Erythroblast (primary cell): ENCODE data around the gene SLC29A3.

Experiments used
- DNase-seq, 2 experiments: peaks; one replicate each; lab custom pipeline; 2025; lab: John Stamatoyannopoulos, UW
- GATA1 ChIP-seq: IDR thresholded peaks from 2 replicates; pipeline ENCODE4 v1.6.1; 2011; ENCODE audit warnings: low read depth, mild to moderate bottlenecking, control low read depth, low read length, moderate library complexity
- POLR2A ChIP-seq: IDR thresholded peaks from 2 replicates; pipeline ENCODE4 v1.6.1; 2011; ENCODE audit warnings: mild to moderate bottlenecking, low read length

The SLC29A3 gene

GRCh38 chr10:71359364-71360046 is 40.4 kb downstream of the SLC29A3 start:
- TF ChIP-seq GATA1, result no peak
- no peak for TF ChIP-seq POLR2A
- DNase-seq, result peak; percentile 52 to 57

GRCh38 chr10:71360735-71361134 is 41.7 kb downstream of the SLC29A3 start:
- TF ChIP-seq POLR2A, result no peak
- TF ChIP-seq GATA1, result no peak
- DNase-seq, result no peak

GRCh38 chr10:71361581-71361980 is 42.5 kb downstream of the SLC29A3 start:
- DNase-seq, result no peak
- TF ChIP-seq POLR2A, result no peak
- no peak for TF ChIP-seq GATA1

GRCh38 chr10:71362141-71362540 is 43.1 kb downstream of the SLC29A3 start:
- TF ChIP-seq POLR2A (no peak), GATA1 (no peak)
- DNase-seq, result no peak

- DNase-seq, result no peak
- TF ChIP-seq POLR2A, result no peak
- no peak for TF ChIP-seq GATA1
Measured at GRCh38 chr10:71363936-71364335, 44.9 kb downstream of the SLC29A3 start.

GRCh38 chr10:71365366-71365765 is 46.3 kb downstream of the SLC29A3 start:
- TF ChIP-seq GATA1, result no peak
- TF ChIP-seq POLR2A, result no peak
- DNase-seq, result no peak

GRCh38 chr10:71366690-71367089 is 47.6 kb downstream of the SLC29A3 start:
- DNase-seq, result no peak
- no peak for TF ChIP-seq POLR2A
- TF ChIP-seq GATA1, result no peak

- TF ChIP-seq POLR2A (no peak), GATA1 (no peak)
- no peak for DNase-seq
Measured at GRCh38 chr10:71367271-71367670, 48.2 kb downstream of the SLC29A3 start.

GRCh38 chr10:71368176-71368575 is 49.1 kb downstream of the SLC29A3 start:
- DNase-seq, result no peak
- TF ChIP-seq POLR2A (no peak), GATA1 (no peak)

GRCh38 chr10:71368643-71369042 is 49.6 kb downstream of the SLC29A3 start:
- TF ChIP-seq POLR2A (no peak), GATA1 (no peak)
- DNase-seq, result no peak

GRCh38 chr10:71369602-71370001 is 50.5 kb downstream of the SLC29A3 start:
- TF ChIP-seq GATA1 (no peak), POLR2A (no peak)
- no peak for DNase-seq

- TF ChIP-seq POLR2A (no peak), GATA1 (no peak)
- no peak for DNase-seq
Measured at GRCh38 chr10:71370031-71370430, 51.0 kb downstream of the SLC29A3 start.

- TF ChIP-seq POLR2A, result no peak
- TF ChIP-seq GATA1, result no peak
- no peak for DNase-seq
Measured at GRCh38 chr10:71371750-71372166, 52.7 kb downstream of the SLC29A3 start.

- no peak for DNase-seq
- no peak for TF ChIP-seq GATA1
- no peak for TF ChIP-seq POLR2A
Measured at GRCh38 chr10:71372882-71373495, 53.9 kb downstream of the SLC29A3 start.

GRCh38 chr10:71374481-71375233 is 55.6 kb downstream of the SLC29A3 start:
- DNase-seq, result no peak
- TF ChIP-seq GATA1 (no peak), POLR2A (no peak)
